Fibroblast of skin of scalp (primary cell): ENCODE results near the gene S100A4.
"Not testable (repeated sequence)": the region's sequence is repeated elsewhere in the genome, so short reads cannot be mapped to it uniquely, and the experiment has no call there.

Source experiments
- DNase-seq: peaks from one replicate; pipeline ENCODE4 v3.0.0-alpha.2; 2013

S100A4 gene

GRCh38 chr1:153567621-153568366 is 22.2 kb upstream of the S100A4 start:
- DNase-seq: no peak

DNA sequence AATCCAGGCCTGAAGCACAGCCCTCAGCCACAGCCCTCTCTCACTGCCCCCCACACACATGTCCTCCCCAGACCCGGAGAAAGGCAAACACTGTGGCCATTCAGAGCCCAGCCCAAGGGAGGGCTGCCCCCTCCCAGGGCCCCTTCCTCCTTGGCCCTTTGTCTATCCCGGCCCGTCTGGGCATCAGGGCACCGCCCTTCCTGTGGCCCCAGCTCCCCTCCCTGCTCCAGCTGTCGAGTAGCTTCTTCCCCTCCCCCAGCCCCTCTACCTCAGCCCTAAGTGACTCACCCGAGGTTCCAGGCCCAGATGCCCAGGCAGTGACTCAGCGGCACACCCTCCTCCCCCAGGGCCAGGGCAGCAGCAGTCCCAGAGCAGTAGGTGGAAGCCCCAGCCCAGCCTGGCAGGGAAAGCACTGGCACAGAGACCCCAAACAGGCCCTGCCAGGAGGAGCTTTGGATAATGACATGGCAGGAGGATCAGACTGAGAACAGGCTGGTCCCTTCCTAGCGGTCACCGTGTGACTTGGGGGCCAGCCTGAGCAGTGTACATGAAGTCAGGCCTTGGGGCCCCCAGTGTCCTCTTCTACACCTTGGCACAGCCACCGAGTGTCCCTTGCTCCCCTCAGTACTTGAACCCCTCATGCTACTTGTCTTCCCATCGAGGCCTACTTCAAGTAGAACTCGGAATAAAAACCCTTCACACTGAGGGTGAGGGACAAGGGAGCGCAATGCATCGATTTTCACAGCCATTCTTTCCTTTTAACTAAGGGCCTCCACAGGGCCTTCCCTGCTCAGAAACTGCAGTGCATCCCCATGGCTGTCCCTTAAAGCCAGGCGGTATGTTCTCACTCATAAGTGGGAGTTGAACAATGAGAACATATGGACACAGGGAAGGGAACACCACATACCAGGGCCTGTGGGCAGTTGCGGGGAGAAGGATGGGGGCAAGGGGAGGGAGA is 21.1 kb upstream of the S100A4 start:
- peak; percentile 99 for DNase-seq

GRCh38 chr1:153565529-153566374 is 20.1 kb upstream of the S100A4 start, which contains the start of gene S100A2:
TSS of gene S100A2 (minus strand) at chr1:153565844. CDS start at chr1:153563877, 1,967 bp downstream.
- DNase-seq: peak; percentile 95

DNA sequence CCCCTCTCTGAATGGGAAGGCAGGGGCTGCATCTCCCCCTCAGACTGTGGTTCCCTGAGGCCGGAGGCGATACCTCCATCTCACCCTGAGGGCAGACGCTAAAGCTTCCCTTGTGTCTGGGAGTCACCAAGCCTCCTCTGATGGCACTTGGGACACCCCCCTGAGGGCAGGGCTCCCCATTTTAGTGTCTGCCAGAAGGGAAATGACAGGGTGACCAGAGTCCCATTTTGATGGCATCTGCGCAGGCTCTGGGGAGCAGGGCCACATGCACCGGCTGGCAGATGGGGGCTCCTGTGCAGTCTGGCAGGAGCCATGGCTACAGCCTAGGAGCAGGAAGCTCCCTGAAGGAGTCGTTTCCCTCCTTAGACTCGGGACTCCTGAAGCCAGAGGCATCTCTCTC is 18.4 kb upstream of the S100A4 start:
- no peak for DNase-seq

DNA sequence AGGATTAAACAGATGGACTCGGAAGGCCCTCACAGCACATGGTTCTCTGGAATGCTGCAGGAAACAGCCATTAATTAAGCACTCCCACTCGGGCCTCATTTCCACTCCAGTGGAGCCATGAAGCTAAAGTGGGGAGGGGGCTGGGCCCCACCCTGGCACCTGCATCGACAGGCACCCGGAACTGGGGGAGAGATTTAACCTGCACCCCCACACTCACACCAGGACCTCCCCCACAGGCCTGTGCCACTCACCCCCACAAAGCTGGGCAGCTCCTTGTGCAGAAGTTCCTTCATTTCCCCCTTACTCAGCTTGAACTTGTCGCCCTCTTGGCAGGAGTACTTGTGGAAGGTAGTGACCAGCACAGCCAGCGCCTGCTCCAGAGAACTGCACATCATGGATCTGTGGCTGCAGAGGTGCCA is 17.9 kb upstream of the S100A4 start:
- no peak for DNase-seq

GRCh38 chr1:153562021-153562420 is 16.4 kb upstream of the S100A4 start:
- not testable (repeated sequence) for DNase-seq

- no peak for DNase-seq
Measured at GRCh38 chr1:153561466-153561985, 15.9 kb upstream of the S100A4 start.

DNA sequence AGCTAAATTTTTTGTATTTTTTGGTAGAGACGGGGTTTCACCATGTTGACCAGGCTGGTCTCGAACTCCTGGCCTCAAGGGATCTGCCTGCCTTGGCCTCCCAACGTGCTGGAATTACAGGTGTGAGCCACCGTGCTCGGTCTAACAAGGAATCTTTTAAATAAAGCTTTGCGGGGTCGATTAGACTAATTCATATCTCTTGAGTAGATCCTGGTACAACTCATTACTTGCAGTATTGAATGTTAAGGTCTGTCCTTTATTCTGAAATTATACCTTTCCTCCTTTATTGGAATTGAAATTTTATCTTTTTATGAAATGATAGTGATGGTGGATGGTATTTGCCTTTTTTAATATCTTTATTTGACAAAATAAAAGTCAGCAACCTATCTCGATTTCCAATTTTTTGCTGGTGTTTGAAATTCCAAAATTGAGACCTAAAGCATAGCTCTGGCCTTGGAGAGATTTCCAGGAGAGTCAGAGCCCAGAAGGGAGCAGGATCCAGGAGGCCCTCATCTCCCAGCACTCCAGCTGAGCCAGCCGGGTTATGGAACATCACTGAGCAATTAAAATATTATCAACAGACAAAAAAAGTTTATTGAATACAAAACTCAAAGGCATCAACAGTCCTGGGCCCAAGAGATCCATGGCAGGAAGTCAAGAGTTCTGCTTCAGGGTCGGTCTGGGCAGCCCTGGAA is 15.3 kb upstream of the S100A4 start:
- no peak for DNase-seq

GRCh38 chr1:153560241-153560640 is 14.6 kb upstream of the S100A4 start:
- no peak for DNase-seq

GRCh38 chr1:153557877-153558276 is 12.3 kb upstream of the S100A4 start:
- DNase-seq: no peak

GRCh38 chr1:153556348-153556747 is 10.7 kb upstream of the S100A4 start:
- no peak for DNase-seq

- no peak for DNase-seq
Measured at GRCh38 chr1:153553830-153554541, 8.4 kb upstream of the S100A4 start.

- DNase-seq: no peak
Measured at GRCh38 chr1:153553096-153553495, 7.5 kb upstream of the S100A4 start.

GRCh38 chr1:153552335-153552734 is 6.7 kb upstream of the S100A4 start:
- DNase-seq: no peak

GRCh38 chr1:153550827-153551500 is 5.4 kb upstream of the S100A4 start:
- DNase-seq: no peak

DNA sequence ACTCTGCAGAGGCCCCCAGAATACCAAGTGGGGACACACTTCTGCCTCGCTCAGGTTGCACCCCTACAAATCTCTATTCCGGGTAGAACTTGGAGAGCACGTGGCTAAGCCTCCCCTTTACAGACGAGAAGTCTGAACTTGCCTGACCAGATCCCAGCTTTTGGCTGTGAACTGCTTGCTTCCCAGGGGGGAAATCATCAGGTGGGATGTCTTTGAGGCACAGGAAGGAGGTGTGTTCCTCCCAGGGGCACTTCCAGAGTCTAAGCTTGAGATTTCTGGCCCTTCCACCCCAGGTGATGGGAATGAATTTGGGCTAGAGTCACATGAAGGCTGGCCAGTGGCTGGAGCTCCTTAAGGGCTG is 4.8 kb upstream of the S100A4 start:
- DNase-seq: no peak

GRCh38 chr1:153549741-153550397 is 4.3 kb upstream of the S100A4 start:
- DNase-seq: no peak

- DNase-seq: peak; percentile 96
Measured at GRCh38 chr1:153548722-153549688, 3.4 kb upstream of the S100A4 start, which contains the start of gene S100A3. TSS of gene S100A3 (minus strand) at chr1:153549258. CDS start at chr1:153548485, 773 bp downstream.
